Effector memory CD4-positive, alpha-beta T cell (primary cell): ENCODE results near the gene CD70.
"Not testable (repeated sequence)": the region's sequence is repeated elsewhere in the genome, so short reads cannot be mapped to it uniquely, and the experiment has no call there.

Source experiments
- DNase-seq, 3 donors: peaks; one replicate each; pipeline ENCODE4 v3.0.0-alpha.2; 2020
- H3K27ac ChIP-seq: 2 replicates; pipeline ENCODE4 v1.7.0; 2013; ENCODE audit warnings: mild to moderate bottlenecking, low read length, moderate library complexity; ENCODE audit not compliant: insufficient read depth, poor library complexity, severe bottlenecking
- H3K27me3 ChIP-seq: replicated peaks from 2 replicates; pipeline ENCODE4 v1.7.0; 2013; ENCODE audit warnings: mild to moderate bottlenecking, low read length; ENCODE audit not compliant: insufficient read depth, control insufficient read depth, poor library complexity, severe bottlenecking
- H3K36me3 ChIP-seq: 2 replicates; pipeline ENCODE4 v1.7.0; 2013; ENCODE audit warnings: mild to moderate bottlenecking, low read length, moderate library complexity; ENCODE audit not compliant: control insufficient read depth, insufficient read depth
- H3K4me1 ChIP-seq: 2 replicates; pipeline ENCODE4 v1.7.0; 2013; ENCODE audit warnings: low read length, mild to moderate bottlenecking; ENCODE audit not compliant: control insufficient read depth, insufficient read depth, poor library complexity, severe bottlenecking
- H3K4me3 ChIP-seq: 2 replicates; pipeline ENCODE4 v1.7.0; 2013; ENCODE audit warnings: low read length, low read depth, mild to moderate bottlenecking; ENCODE audit not compliant: insufficient read depth, poor library complexity, severe bottlenecking
- H3K9me3 ChIP-seq: 2 replicates; pipeline ENCODE4 v1.7.0; 2013; ENCODE audit warnings: mild to moderate bottlenecking, low read length, moderate library complexity; ENCODE audit not compliant: control insufficient read depth

CD70 gene

DNA sequence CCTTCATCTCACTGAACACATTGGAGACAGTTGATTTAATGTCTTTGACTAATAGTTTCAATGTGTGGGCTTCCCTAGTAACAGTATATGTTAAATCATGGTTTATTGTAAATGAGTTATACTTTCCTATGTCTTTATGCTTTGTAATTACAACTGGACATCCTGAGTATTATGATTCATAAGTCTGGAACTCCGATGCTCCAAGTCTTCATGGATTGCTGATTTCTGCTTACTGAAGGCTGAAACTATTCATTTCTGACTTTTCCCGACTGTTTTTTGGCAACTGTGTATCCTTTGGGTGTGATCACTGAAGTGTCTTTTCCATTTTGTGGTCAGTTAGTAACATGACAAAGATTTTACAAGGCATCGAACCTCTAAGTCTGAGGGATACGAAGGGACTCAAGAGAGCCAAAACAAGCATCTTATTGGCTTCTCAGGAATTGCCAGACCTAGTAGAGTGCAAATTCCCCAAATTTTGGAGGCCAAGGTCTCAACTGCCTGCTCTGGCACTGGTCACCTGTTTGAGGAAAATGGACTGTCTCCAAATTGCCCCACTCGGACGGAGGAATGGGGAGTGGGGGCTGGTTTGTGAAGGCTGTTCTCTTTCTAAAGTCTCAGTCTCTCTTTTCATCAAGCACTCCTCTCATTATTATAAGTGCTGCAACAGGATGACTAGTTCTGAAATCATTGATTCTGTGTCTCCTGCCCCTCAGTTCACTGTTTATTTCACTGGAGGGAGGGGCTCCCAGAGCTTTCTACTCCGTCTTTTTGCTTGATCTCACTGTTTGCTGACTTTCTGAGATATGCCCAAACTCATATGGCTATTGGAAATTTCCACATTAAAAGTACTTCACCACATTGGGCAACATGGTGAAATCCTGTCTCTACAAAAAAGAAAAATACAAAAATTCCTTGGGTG lies 20.2 kb upstream of the CD70 start:
- Histone ChIP-seq H3K27me3 (no peaks in the 10 kb centered on the region), H3K9me3 (no peaks in the 10 kb centered on the region), H3K36me3 (no peaks in the 10 kb centered on the region), H3K4me3 (no peak overlapping the region), H3K4me1 (no peaks in the 10 kb centered on the region), H3K27ac (no peak overlapping the region)
- no peak for DNase-seq

DNA sequence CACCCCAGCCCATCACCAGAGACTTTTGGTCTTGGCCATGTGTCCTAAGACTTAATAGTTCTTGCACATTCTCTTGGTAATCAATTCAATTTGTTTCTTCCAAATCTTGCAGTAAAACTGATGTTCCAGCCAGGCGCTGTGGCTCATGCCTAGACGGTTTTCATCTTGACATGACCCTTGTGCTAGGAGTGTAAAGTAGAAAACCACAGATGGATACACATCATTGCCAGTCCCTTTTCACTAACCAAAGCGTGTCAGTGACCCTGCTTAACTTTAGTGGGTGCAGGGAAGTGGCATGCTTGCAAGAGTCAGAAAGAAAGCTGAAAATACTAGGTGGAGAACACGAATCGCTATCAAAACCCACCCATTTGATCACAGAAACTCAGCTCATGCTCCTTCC lies 18.0 kb upstream of the CD70 start:
- Histone ChIP-seq H3K27ac (no peak overlapping the region), H3K4me3 (no peak overlapping the region), H3K27me3 (no peaks in the 10 kb centered on the region), H3K4me1 (no peaks in the 10 kb centered on the region), H3K9me3 (no peaks in the 10 kb centered on the region), H3K36me3 (no peaks in the 10 kb centered on the region)
- no peak for DNase-seq

DNA sequence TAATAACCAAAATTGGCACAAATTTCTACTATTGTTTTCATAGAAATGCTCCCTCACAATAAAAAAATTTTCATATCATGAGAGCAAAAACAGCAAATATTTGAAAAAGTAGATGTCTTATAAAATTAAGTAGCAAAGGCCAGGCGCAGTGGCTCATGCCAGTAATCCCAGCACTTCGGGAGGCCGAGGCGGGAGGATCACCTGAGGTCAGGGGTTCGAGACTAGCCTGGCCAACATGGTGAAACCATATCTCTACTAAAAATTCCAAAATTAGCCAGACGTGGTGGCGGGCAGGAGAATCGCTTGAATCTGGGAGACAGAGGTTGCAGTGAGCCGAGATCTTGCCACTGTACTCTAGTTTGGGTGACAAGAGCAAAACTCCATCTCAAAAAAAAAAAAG lies 17.2 kb upstream of the CD70 start:
- H3K27ac ChIP-seq, H3K9me3 ChIP-seq, H3K27me3 ChIP-seq, H3K4me1 ChIP-seq, H3K36me3 ChIP-seq, DNase-seq, H3K4me3 ChIP-seq: not testable (repeated sequence)

DNA sequence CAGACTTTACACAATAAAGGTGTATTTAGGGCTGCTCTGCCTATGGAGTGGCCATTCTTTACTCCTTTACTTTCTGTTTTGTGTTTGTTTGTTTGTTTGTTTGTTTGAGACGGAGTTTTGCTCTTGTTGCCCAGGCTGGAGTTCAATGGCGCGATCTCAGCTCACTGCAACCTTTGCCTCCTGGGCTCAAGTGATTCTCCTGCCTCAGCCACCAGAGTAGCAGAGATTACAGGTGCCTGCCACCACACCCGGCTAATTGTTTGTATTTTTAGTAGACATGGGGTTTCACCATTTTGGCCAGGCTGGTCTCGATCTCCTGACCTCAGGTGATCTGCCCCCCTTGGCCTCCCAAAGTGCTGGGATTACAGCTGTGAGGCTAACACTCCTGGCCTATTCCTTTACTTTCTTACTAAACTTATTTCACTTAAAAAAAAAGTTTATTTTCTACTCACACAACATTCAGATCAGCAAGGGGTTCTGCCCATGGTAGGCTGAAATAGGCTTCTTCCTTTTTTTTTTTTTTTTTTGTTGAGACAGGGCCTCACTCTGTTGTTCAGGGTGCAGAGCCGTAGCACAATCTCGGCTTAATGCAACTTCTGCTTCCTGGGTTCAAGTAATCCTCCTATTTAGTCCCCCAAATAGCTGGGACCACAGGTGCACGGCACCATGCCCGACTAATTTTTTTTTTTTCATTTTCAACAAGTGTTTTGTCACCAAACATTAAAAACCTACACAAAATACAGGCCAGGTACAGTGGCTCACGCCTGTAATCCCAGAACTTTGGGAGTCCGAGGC lies 15.5 kb upstream of the CD70 start:
- not testable (repeated sequence) for H3K27me3 ChIP-seq, DNase-seq, H3K4me1 ChIP-seq, H3K27ac ChIP-seq, H3K4me3 ChIP-seq, H3K9me3 ChIP-seq, H3K36me3 ChIP-seq

DNA sequence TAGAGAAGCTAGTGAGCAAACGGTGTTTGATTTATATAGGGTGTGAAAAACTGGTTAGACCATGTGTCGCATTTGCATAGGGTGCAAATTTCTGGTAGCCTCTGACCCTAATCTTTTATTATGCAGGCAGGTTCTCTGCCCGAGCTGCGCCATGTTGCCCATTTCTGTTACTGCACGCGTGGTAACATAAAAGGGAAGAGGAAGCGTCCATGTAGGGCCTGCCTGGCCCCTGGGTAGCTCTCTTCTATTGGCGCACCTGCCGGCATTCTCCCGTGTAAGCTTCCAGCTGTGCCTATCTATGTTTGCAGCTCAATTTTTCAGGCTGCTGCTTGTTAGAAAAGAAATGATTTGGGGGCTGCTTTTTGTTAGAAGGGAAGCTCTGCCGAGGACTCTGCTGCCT lies 14.0 kb upstream of the CD70 start:
- Histone ChIP-seq H3K4me1 (no peaks in the 10 kb centered on the region), H3K4me3 (no peak overlapping the region), H3K27ac (no peak overlapping the region), H3K36me3 (no peaks in the 10 kb centered on the region), H3K27me3 (no peaks in the 10 kb centered on the region), H3K9me3 (no peaks in the 10 kb centered on the region)
- no peak for DNase-seq

DNA sequence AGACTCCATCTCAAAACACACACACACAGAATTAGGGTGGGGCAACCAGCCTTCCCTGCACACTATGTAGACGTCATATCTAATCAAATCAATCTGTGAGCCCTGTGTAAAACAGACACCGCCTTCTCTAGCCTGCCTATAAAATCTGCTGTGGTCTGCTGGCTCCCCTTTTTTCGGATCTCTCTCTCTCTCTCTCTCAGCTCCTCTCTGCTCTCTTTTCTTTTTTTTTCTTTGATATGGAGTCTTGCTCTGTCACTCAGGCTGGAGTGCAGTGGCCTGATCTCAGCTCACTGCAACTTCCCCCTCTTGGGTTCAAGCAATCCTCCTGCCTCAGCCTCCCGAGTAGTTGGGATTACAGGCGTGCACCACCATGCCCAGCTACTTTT lies 11.8 kb upstream of the CD70 start:
- Histone ChIP-seq H3K36me3 (no peaks in the 10 kb centered on the region), H3K4me1 (no peaks in the 10 kb centered on the region), H3K27me3 (no peaks in the 10 kb centered on the region), H3K27ac (no peak overlapping the region), H3K4me3 (no peak overlapping the region), H3K9me3 (no peaks in the 10 kb centered on the region)
- no peak for DNase-seq

DNA sequence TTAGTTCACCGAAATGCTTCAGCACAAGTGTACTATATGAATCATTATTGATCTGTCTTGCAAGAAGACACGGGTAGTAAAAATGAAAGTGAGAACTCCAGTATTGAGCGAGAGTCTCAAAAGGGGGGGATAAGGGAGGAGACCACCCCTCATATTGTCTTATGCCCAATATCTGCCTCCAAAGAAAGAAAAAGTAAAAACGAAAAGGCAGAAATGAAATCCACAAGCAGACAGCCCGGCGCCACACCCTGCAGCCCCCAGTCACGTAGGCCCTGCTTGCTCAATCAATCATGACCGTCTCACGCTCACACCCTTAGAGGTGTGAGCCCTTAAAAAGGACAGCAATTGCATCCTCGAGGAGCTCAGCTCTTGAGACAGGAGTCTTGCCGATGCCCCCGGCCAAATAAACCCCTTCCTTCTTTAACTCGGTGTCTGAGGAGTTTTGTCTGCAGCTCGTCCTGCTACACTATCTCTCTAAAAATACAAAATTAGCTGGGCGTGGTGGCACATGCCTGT lies 10.6 kb upstream of the CD70 start:
- H3K27me3 ChIP-seq, H3K9me3 ChIP-seq, H3K36me3 ChIP-seq, DNase-seq, H3K27ac ChIP-seq, H3K4me1 ChIP-seq, H3K4me3 ChIP-seq: not testable (repeated sequence)

DNA sequence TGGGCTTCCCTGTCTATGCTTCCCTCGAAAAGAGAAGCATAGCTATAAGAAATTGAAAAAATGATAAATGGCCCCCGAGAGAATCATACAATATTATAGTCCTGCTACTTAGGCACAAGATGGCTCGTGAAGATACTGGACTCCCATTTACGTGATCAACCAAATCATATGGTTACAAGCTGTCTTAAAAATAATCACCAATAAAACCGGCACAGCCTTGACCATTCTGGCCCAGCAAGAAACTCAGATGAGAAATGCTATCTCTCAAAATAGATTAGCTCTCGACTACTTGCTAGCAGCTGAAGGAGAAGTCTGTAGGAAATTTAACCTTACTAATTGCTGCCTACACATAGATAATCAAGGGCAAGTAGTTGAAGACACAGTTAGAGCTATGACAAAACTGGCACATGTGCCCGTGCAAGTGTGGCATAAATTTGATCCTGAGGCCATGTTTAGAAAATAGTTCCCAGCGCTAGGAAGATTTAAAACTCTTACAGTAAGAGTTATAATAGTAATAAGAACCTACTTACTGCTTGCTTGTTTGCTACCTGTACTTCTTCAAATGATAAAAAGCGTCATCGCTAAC lies 10.1 kb upstream of the CD70 start:
- not testable (repeated sequence) for H3K36me3 ChIP-seq, H3K4me3 ChIP-seq, H3K27me3 ChIP-seq, H3K4me1 ChIP-seq, H3K9me3 ChIP-seq, H3K27ac ChIP-seq, DNase-seq

DNA sequence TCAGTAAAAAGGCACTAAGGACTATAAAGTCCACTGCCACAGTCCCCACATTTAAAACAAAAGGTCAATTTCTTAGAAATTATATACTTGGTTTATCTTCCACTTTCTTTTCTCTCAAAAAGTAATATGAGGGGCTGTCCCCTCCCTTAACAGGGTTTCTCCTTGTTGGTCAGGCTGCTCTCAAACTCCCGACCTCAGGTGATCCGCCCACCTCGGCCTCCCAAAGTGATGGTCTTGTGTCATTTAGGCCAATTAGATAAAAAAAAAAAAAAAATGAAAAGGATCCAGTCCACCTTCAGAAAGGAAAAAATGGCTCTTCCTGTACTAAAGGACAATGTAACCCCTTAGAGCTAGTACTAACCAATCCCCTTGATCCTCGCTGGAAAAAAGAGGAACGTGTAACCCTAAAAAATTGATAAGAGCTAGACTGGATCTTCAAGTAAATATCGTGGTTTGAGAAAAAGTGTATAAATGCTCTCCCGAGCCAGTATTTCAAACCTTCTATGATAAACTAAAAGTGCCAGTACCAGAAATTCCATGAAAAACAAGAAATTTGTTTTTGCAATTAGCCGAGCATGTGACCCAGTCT lies 9.0 kb upstream of the CD70 start:
- DNase-seq, result no peak
- Histone ChIP-seq H3K4me3 (no peak overlapping the region), H3K36me3 (no peaks in the 10 kb centered on the region), H3K27ac (no peak overlapping the region), H3K4me1 (no peaks in the 10 kb centered on the region), H3K9me3 (no peaks in the 10 kb centered on the region), H3K27me3 (no peaks in the 10 kb centered on the region)
